ENCODE data around the gene ANXA8. TPM values are rescaled to one million over a fixed set of nuclear protein-coding genes. Genes with fewer than 3 reads are reported as not detected.
A peak's percentile ranks its signal among the peaks of the same experiment; 100 is the strongest.

Gene ANXA8
- total RNA-seq, 1 experiment from 2014 or later, result 0.72 TPM

GRCh38 chr10:47440207-47440606 lies 43.7 kb downstream of the ANXA8 start:
- DNase-seq (ENCODE audit: low read depth, low spot score) (no peak), ATAC-seq (no peak)
- TF ChIP-seq POLR2AphosphoS5 (IDR thresholded peaks at IDR 0.05; ENCODE audit: low read depth, low read length) (no peak), TCF7L2 (IDR thresholded peaks at IDR 0.05; ENCODE audit: low read depth, low read length) (no peak), CTCF (IDR thresholded peaks at IDR 0.05) (no peak), SIN3A (IDR thresholded peaks at IDR 0.05; ENCODE audit: borderline replicate concordance, insufficient read depth, low read depth, low read length) (no peak), REST (IDR thresholded peaks at IDR 0.05; ENCODE audit: insufficient read depth in 1 of 2, low read depth in 2 of 2, low read length in 1 of 2) (no peak)
- no peaks in the 10 kb centered on the region for H3K4me1 ChIP-seq (ENCODE audit: control insufficient read depth, insufficient read depth, low read length)
- H3K36me3 ChIP-seq (ENCODE audit: control insufficient read depth, insufficient read depth, low read length), result no peaks in the 10 kb centered on the region
- intact Hi-C loops (cut with micrococcal nuclease; ENCODE audit: unreplicated experiment), result no loop called here
- in situ Hi-C loops (cut with HindIII; ENCODE audit: low pct_unique_long_range_greater_than_20kb, low sequenced_read_pairs), result no loop called here
- no peak overlapping the region for H3K4me3 ChIP-seq (ENCODE audit: low read depth in 2 of 2, low read length in 2 of 2)
- POLR2A ChIA-PET, result no interaction called here
- H3K27me3 ChIP-seq (ENCODE audit: control insufficient read depth, insufficient read depth, low read length), result peaks cover 2% of the 10 kb centered on the region; the same call in 1 of the 2 replicates
- CTCF ChIA-PET, result no interaction called here
- no peak overlapping the region for H3K27ac ChIP-seq (ENCODE audit: low read length)
- no peaks in the 10 kb centered on the region; the same call in 1 of the 2 replicates for H3K9me3 ChIP-seq (ENCODE audit: control insufficient read depth, insufficient read depth, low read depth, low read length)
- BruUV-seq (replicated peaks), result no TSS peak

- no peak overlapping the region for H3K4me3 ChIP-seq (ENCODE audit: low read depth in 2 of 2, low read length in 2 of 2)
- in situ Hi-C loops (cut with HindIII; ENCODE audit: low pct_unique_long_range_greater_than_20kb, low sequenced_read_pairs), result no loop called here
- intact Hi-C loops (cut with micrococcal nuclease; ENCODE audit: unreplicated experiment), result no loop called here
- peaks cover 2% of the 10 kb centered on the region; the same call in 1 of the 2 replicates for H3K27me3 ChIP-seq (ENCODE audit: control insufficient read depth, insufficient read depth, low read length)
- H3K4me1 ChIP-seq (ENCODE audit: control insufficient read depth, insufficient read depth, low read length), result no peaks in the 10 kb centered on the region
- ATAC-seq (peak; percentile 84), DNase-seq (ENCODE audit: low read depth, low spot score) (no peak)
- no TSS peak for BruUV-seq (replicated peaks)
- no peaks in the 10 kb centered on the region for H3K36me3 ChIP-seq (ENCODE audit: control insufficient read depth, insufficient read depth, low read length)
- CTCF ChIA-PET, result no interaction called here
- POLR2A ChIA-PET, result no interaction called here
- TF ChIP-seq CTCF (IDR thresholded peaks at IDR 0.05) (peak; percentile 65), POLR2AphosphoS5 (IDR thresholded peaks at IDR 0.05; ENCODE audit: low read depth, low read length) (no peak), REST (IDR thresholded peaks at IDR 0.05; ENCODE audit: insufficient read depth in 1 of 2, low read depth in 2 of 2, low read length in 1 of 2) (no peak)
- H3K27ac ChIP-seq (ENCODE audit: low read length), result no peak overlapping the region
- H3K9me3 ChIP-seq (ENCODE audit: control insufficient read depth, insufficient read depth, low read depth, low read length), result no peaks in the 10 kb centered on the region; the same call in 1 of the 2 replicates
Measured at GRCh38 chr10:47438857-47439474, 44.9 kb downstream of the ANXA8 start.

Measured in Panc1 (cell line).